Measurements from ENCODE around the gene CTNND2. TPM values are rescaled to one million over a fixed set of nuclear protein-coding genes. Genes with fewer than 3 reads are reported as not detected.

Gene CTNND2
- total and polyA plus RNA-seq, 4 donors, result 0.03 to 1.0 (median 0.27) TPM

- no peak for DNase-seq
- WGBS, 2 donors, result 64 to 76% methylated on average over 2 of the region's 2 CpGs
- Histone ChIP-seq H3K4me1 (ENCODE audit: control insufficient read depth in 1 of 2, insufficient read depth in 2 of 2, low read length in 2 of 2) (no peaks in the 10 kb centered on the region), H3K27ac (ENCODE audit: low read depth in 1 of 2, low read length in 2 of 2) (no peak overlapping the region), H3K27me3 (ENCODE audit: control insufficient read depth in 1 of 2, insufficient read depth in 2 of 2, low read length in 1 of 2) (no peaks in the 10 kb centered on the region), H3K4me3 (ENCODE audit: low read length in 2 of 2) (no peak overlapping the region), H3K9me3 (ENCODE audit: control insufficient read depth, low read length) (no peaks in the 10 kb centered on the region), H3K36me3 (ENCODE audit: control insufficient read depth in 1 of 2, insufficient read depth in 2 of 2, low read length in 1 of 2) (no peaks in the 10 kb centered on the region)
- intact Hi-C loops (cut with DNase I), result no loop called here
- ATAC-seq (ENCODE audit: low FRiP score), result no peak
Observed at GRCh38 chr5:11733185-11733839, 170.9 kb downstream of the CTNND2 start.

- Histone ChIP-seq H3K27me3 (ENCODE audit: control insufficient read depth in 1 of 2, insufficient read depth in 2 of 2, low read length in 1 of 2) (no peaks in the 10 kb centered on the region), H3K4me3 (ENCODE audit: low read length in 2 of 2) (no peak overlapping the region), H3K36me3 (ENCODE audit: control insufficient read depth in 1 of 2, insufficient read depth in 2 of 2, low read length in 1 of 2) (no peaks in the 10 kb centered on the region), H3K9me3 (ENCODE audit: control insufficient read depth, low read length) (peaks cover 3% of the 10 kb centered on the region), H3K27ac (ENCODE audit: low read depth in 1 of 2, low read length in 2 of 2) (no peak overlapping the region), H3K4me1 (ENCODE audit: control insufficient read depth in 1 of 2, insufficient read depth in 2 of 2, low read length in 2 of 2) (no peaks in the 10 kb centered on the region)
- no peak for DNase-seq
- WGBS, 2 donors, result 25 to 27% methylated on average over 3 of the region's 3 CpGs
- ATAC-seq (ENCODE audit: low FRiP score), result no peak
- intact Hi-C loops (cut with DNase I), result no loop called here
Observed at GRCh38 chr5:11724940-11725339, 179.3 kb downstream of the CTNND2 start.

- DNase-seq (peak in 1 of 2 donors; percentile 51), ATAC-seq (ENCODE audit: low FRiP score) (no peak)
- peaks cover 3% of the 10 kb centered on the region for H3K9me3 ChIP-seq (ENCODE audit: control insufficient read depth, low read length)
- no peak overlapping the region for H3K27ac ChIP-seq (ENCODE audit: low read depth in 1 of 2, low read length in 2 of 2)
- no peaks in the 10 kb centered on the region for H3K36me3 ChIP-seq (ENCODE audit: control insufficient read depth in 1 of 2, insufficient read depth in 2 of 2, low read length in 1 of 2)
- H3K27me3 ChIP-seq (ENCODE audit: control insufficient read depth in 1 of 2, insufficient read depth in 2 of 2, low read length in 1 of 2), result no peaks in the 10 kb centered on the region
- H3K4me3 ChIP-seq (ENCODE audit: low read length in 2 of 2), result no peak overlapping the region
- H3K4me1 ChIP-seq (ENCODE audit: control insufficient read depth in 1 of 2, insufficient read depth in 2 of 2, low read length in 2 of 2), result no peaks in the 10 kb centered on the region
- 26 to 30% methylated on average over 5 of the region's 5 CpGs for WGBS, 2 donors
- intact Hi-C loops (cut with DNase I), result no loop called here
Observed at GRCh38 chr5:11719888-11720481, 184.3 kb downstream of the CTNND2 start.

GRCh38 chr5:11715461-11716196 lies 188.6 kb downstream of the CTNND2 start:
- intact Hi-C loops (cut with DNase I), result no loop called here
- Histone ChIP-seq H3K27ac (ENCODE audit: low read depth in 1 of 2, low read length in 2 of 2) (no peak overlapping the region), H3K27me3 (ENCODE audit: control insufficient read depth in 1 of 2, insufficient read depth in 2 of 2, low read length in 1 of 2) (no peaks in the 10 kb centered on the region), H3K4me1 (ENCODE audit: control insufficient read depth in 1 of 2, insufficient read depth in 2 of 2, low read length in 2 of 2) (no peaks in the 10 kb centered on the region), H3K4me3 (ENCODE audit: low read length in 2 of 2) (no peak overlapping the region), H3K36me3 (ENCODE audit: control insufficient read depth in 1 of 2, insufficient read depth in 2 of 2, low read length in 1 of 2) (no peaks in the 10 kb centered on the region), H3K9me3 (ENCODE audit: control insufficient read depth, low read length) (no peaks in the 10 kb centered on the region)
- no peak for DNase-seq
- no peak for ATAC-seq (ENCODE audit: low FRiP score)
- WGBS, 2 donors, result 88 to 89% methylated on average over 6 of the region's 6 CpGs

- no peaks in the 10 kb centered on the region for H3K4me1 ChIP-seq (ENCODE audit: control insufficient read depth in 1 of 2, insufficient read depth in 2 of 2, low read length in 2 of 2)
- intact Hi-C loops (cut with DNase I), result no loop called here
- ATAC-seq (ENCODE audit: low FRiP score) (no peak), DNase-seq (no peak)
- H3K36me3 ChIP-seq (ENCODE audit: control insufficient read depth in 1 of 2, insufficient read depth in 2 of 2, low read length in 1 of 2), result no peaks in the 10 kb centered on the region
- no peak overlapping the region for H3K27ac ChIP-seq (ENCODE audit: low read depth in 1 of 2, low read length in 2 of 2)
- no peaks in the 10 kb centered on the region for H3K27me3 ChIP-seq (ENCODE audit: control insufficient read depth in 1 of 2, insufficient read depth in 2 of 2, low read length in 1 of 2)
- H3K9me3 ChIP-seq (ENCODE audit: control insufficient read depth, low read length), result no peaks in the 10 kb centered on the region
- H3K4me3 ChIP-seq (ENCODE audit: low read length in 2 of 2), result no peak overlapping the region
- 13 to 23% methylated on average over 1 of the region's 1 CpG for WGBS, 2 donors
Observed at GRCh38 chr5:11711932-11712331, 192.3 kb downstream of the CTNND2 start.

GRCh38 chr5:11709021-11709420 lies 195.2 kb downstream of the CTNND2 start:
- intact Hi-C loops (cut with DNase I), result no loop called here

GRCh38 chr5:11704916-11705315 lies 199.3 kb downstream of the CTNND2 start:
- no peak overlapping the region for H3K4me3 ChIP-seq (ENCODE audit: low read length in 2 of 2)
- intact Hi-C loops (cut with DNase I), result no loop called here
- ATAC-seq (ENCODE audit: low FRiP score) (no peak), DNase-seq (no peak)
- H3K36me3 ChIP-seq (ENCODE audit: control insufficient read depth in 1 of 2, insufficient read depth in 2 of 2, low read length in 1 of 2), result no peaks in the 10 kb centered on the region
- WGBS, 2 donors, result 82 to 85% methylated on average over 1 of the region's 1 CpG
- no peaks in the 10 kb centered on the region for H3K4me1 ChIP-seq (ENCODE audit: control insufficient read depth in 1 of 2, insufficient read depth in 2 of 2, low read length in 2 of 2)
- no peaks in the 10 kb centered on the region for H3K27me3 ChIP-seq (ENCODE audit: control insufficient read depth in 1 of 2, insufficient read depth in 2 of 2, low read length in 1 of 2)
- no peak overlapping the region for H3K27ac ChIP-seq (ENCODE audit: low read depth in 1 of 2, low read length in 2 of 2)
- H3K9me3 ChIP-seq (ENCODE audit: control insufficient read depth, low read length), result no peaks in the 10 kb centered on the region

More at GRCh38 chr5:11709021-11709420, 195.2 kb downstream of the CTNND2 start:
- DNase-seq (no peak), ATAC-seq (ENCODE audit: low FRiP score) (no peak)
- Histone ChIP-seq H3K9me3 (ENCODE audit: control insufficient read depth, low read length) (no peaks in the 10 kb centered on the region), H3K4me3 (ENCODE audit: low read length in 2 of 2) (no peak overlapping the region), H3K4me1 (ENCODE audit: control insufficient read depth in 1 of 2, insufficient read depth in 2 of 2, low read length in 2 of 2) (no peaks in the 10 kb centered on the region), H3K27me3 (ENCODE audit: control insufficient read depth in 1 of 2, insufficient read depth in 2 of 2, low read length in 1 of 2) (no peaks in the 10 kb centered on the region), H3K36me3 (ENCODE audit: control insufficient read depth in 1 of 2, insufficient read depth in 2 of 2, low read length in 1 of 2) (no peaks in the 10 kb centered on the region), H3K27ac (ENCODE audit: low read depth in 1 of 2, low read length in 2 of 2) (no peak overlapping the region)
- 46 to 61% methylated on average over 4 of the region's 4 CpGs for WGBS, 2 donors

- ATAC-seq (ENCODE audit: low FRiP score), result no peak
- H3K27ac ChIP-seq (ENCODE audit: low read depth in 1 of 2, low read length in 2 of 2), result no peak overlapping the region
- H3K36me3 ChIP-seq (ENCODE audit: control insufficient read depth in 1 of 2, insufficient read depth in 2 of 2, low read length in 1 of 2), result no peaks in the 10 kb centered on the region
- intact Hi-C loops (cut with DNase I), result no loop called here
- no peaks in the 10 kb centered on the region for H3K27me3 ChIP-seq (ENCODE audit: control insufficient read depth in 1 of 2, insufficient read depth in 2 of 2, low read length in 1 of 2)
- no peak for DNase-seq
- H3K4me1 ChIP-seq (ENCODE audit: control insufficient read depth in 1 of 2, insufficient read depth in 2 of 2, low read length in 2 of 2), result no peaks in the 10 kb centered on the region
- WGBS, 2 donors, result 75 to 90% methylated on average over 6 of the region's 6 CpGs
- no peak overlapping the region for H3K4me3 ChIP-seq (ENCODE audit: low read length in 2 of 2)
- no peaks in the 10 kb centered on the region for H3K9me3 ChIP-seq (ENCODE audit: control insufficient read depth, low read length)
Observed at GRCh38 chr5:11700391-11700790, 203.9 kb downstream of the CTNND2 start.

GRCh38 chr5:11692636-11693035 lies 211.6 kb downstream of the CTNND2 start:
- no peak overlapping the region for H3K27ac ChIP-seq (ENCODE audit: low read depth in 1 of 2, low read length in 2 of 2)
- intact Hi-C loops (cut with DNase I), result no loop called here
- H3K36me3 ChIP-seq (ENCODE audit: control insufficient read depth in 1 of 2, insufficient read depth in 2 of 2, low read length in 1 of 2), result no peaks in the 10 kb centered on the region
- H3K4me3 ChIP-seq (ENCODE audit: low read length in 2 of 2), result no peak overlapping the region
- H3K4me1 ChIP-seq (ENCODE audit: control insufficient read depth in 1 of 2, insufficient read depth in 2 of 2, low read length in 2 of 2), result no peaks in the 10 kb centered on the region
- WGBS, 2 donors, result 62 to 71% methylated on average over 7 of the region's 7 CpGs
- H3K27me3 ChIP-seq (ENCODE audit: control insufficient read depth in 1 of 2, insufficient read depth in 2 of 2, low read length in 1 of 2), result no peaks in the 10 kb centered on the region
- H3K9me3 ChIP-seq (ENCODE audit: control insufficient read depth, low read length), result no peaks in the 10 kb centered on the region
- ATAC-seq (ENCODE audit: low FRiP score) (no peak), DNase-seq (no peak)
